Activated CD8-positive, alpha-beta memory T cell treated with anti-CD3 and anti-CD28 coated beads, Interleukin-2, amount 50 U/mL, for 24 hours (primary cell): Measurements from ENCODE around the gene CDC42.
"Not testable (repeated sequence)": the region's sequence is repeated elsewhere in the genome, so short reads cannot be mapped to it uniquely, and the experiment has no call there.

Experiments used
- DNase-seq: peaks from one replicate; pipeline ENCODE4 v3.0.0-alpha.2; 2020; ENCODE audit errors: extremely low read depth

CDC42 gene

GRCh38 chr1:22052115-22053016 is at the start of gene CDC42:
Gene CDC42, plus strand, starts transcription at chr1:22052709. Its CDS starts 25,770 bp downstream, at chr1:22078479.
- peak; percentile 88 for DNase-seq

- DNase-seq = not testable (repeated sequence)
These were observed 49.6 kb upstream of the CDC42 start for GRCh38 chr1:22002875-22003274.

GRCh38 chr1:22003959-22004358 is 48.5 kb upstream of the CDC42 start:
- not testable (repeated sequence) for DNase-seq

GRCh38 chr1:22005261-22006149 is 47.0 kb upstream of the CDC42 start:
- not testable (repeated sequence) for DNase-seq

GRCh38 chr1:22006736-22007135 is 45.8 kb upstream of the CDC42 start:
- DNase-seq = not testable (repeated sequence)

- DNase-seq = not testable (repeated sequence)
These were observed 45.2 kb upstream of the CDC42 start for GRCh38 chr1:22007262-22007661.

- DNase-seq = not testable (repeated sequence)
These were observed 42.9 kb upstream of the CDC42 start for GRCh38 chr1:22009566-22009965.

GRCh38 chr1:22012752-22013151 is 39.8 kb upstream of the CDC42 start:
- DNase-seq = not testable (repeated sequence)

GRCh38 chr1:22014575-22015206 is 37.8 kb upstream of the CDC42 start:
- DNase-seq = not testable (repeated sequence)

- DNase-seq = no peak
These were observed 33.6 kb upstream of the CDC42 start for GRCh38 chr1:22018583-22019559.

- no peak for DNase-seq
These were observed 31.4 kb upstream of the CDC42 start for GRCh38 chr1:22021061-22021460.

- peak; percentile 57 for DNase-seq
These were observed 27.8 kb upstream of the CDC42 start for GRCh38 chr1:22024485-22025367.

- peak; percentile 78 for DNase-seq
These were observed 26.9 kb upstream of the CDC42 start for GRCh38 chr1:22025368-22026155.

GRCh38 chr1:22026924-22027289 is 25.6 kb upstream of the CDC42 start:
- DNase-seq = no peak

- no peak for DNase-seq
These were observed 22.5 kb upstream of the CDC42 start for GRCh38 chr1:22030057-22030456.

- no peak for DNase-seq
These were observed 22.0 kb upstream of the CDC42 start for GRCh38 chr1:22030473-22030872.

- DNase-seq = no peak
These were observed 21.1 kb upstream of the CDC42 start for GRCh38 chr1:22031214-22031962.

- DNase-seq = not testable (repeated sequence)
These were observed 17.7 kb upstream of the CDC42 start for GRCh38 chr1:22034834-22035233.
